ENCODE data around the gene GLS. TPM values are rescaled to one million over a fixed set of nuclear protein-coding genes. Genes with fewer than 3 reads are reported as not detected.
A peak's percentile ranks its signal among the peaks of the same experiment; 100 is the strongest.

Gene GLS
- total and polyA plus RNA-seq, 9 donors: 49.2 to 93.2 (median 61.4) TPM

- no peak overlapping the region for H3K4me3 ChIP-seq (ENCODE audit: low read length)
- DNase-seq: no peak
- no peak overlapping the region for H3K27ac ChIP-seq (ENCODE audit: low read length)
- WGBS (ENCODE audit: insufficient coverage): 60% methylated on average over 1 of the region's 6 CpGs
- H3K4me1 ChIP-seq (ENCODE audit: control insufficient read depth, insufficient read depth, low read length): no peaks in the 10 kb centered on the region
- no peaks in the 10 kb centered on the region for H3K27me3 ChIP-seq (ENCODE audit: control insufficient read depth, insufficient read depth, low read length)
- peaks cover 40% of the 10 kb centered on the region for H3K36me3 ChIP-seq (ENCODE audit: control insufficient read depth, insufficient read depth, low read length)
- no peaks in the 10 kb centered on the region for H3K9me3 ChIP-seq (replicated peaks; ENCODE audit: control insufficient read depth, low read depth, low read length)
Measured at GRCh38 chr2:190964170-190964795, 83.7 kb downstream of the GLS start.

GRCh38 chr2:190965580-190966222 is 85.1 kb downstream of the GLS start:
- H3K4me1 ChIP-seq (ENCODE audit: control insufficient read depth, insufficient read depth, low read length): no peaks in the 10 kb centered on the region
- no peak overlapping the region for H3K4me3 ChIP-seq (ENCODE audit: low read length)
- H3K9me3 ChIP-seq (replicated peaks; ENCODE audit: control insufficient read depth, low read depth, low read length): no peaks in the 10 kb centered on the region
- H3K27me3 ChIP-seq (ENCODE audit: control insufficient read depth, insufficient read depth, low read length): no peaks in the 10 kb centered on the region
- peaks cover 46% of the 10 kb centered on the region for H3K36me3 ChIP-seq (ENCODE audit: control insufficient read depth, insufficient read depth, low read length)
- no CpG with 5 or more reads among the region's 2 CpGs for WGBS (ENCODE audit: insufficient coverage)
- no peak for DNase-seq
- H3K27ac ChIP-seq (ENCODE audit: low read length): no peak overlapping the region

GRCh38 chr2:190968522-190968921 is 87.9 kb downstream of the GLS start:
- no CpG with 5 or more reads among the region's 2 CpGs for WGBS (ENCODE audit: insufficient coverage)

GRCh38 chr2:190970160-190970559 is 89.5 kb downstream of the GLS start:
- no peak overlapping the region for H3K27ac ChIP-seq (ENCODE audit: low read length)
- no peaks in the 10 kb centered on the region for H3K27me3 ChIP-seq (ENCODE audit: control insufficient read depth, insufficient read depth, low read length)
- DNase-seq: no peak
- peaks cover 58% of the 10 kb centered on the region for H3K36me3 ChIP-seq (ENCODE audit: control insufficient read depth, insufficient read depth, low read length)
- no peaks in the 10 kb centered on the region for H3K4me1 ChIP-seq (ENCODE audit: control insufficient read depth, insufficient read depth, low read length)
- H3K9me3 ChIP-seq (replicated peaks; ENCODE audit: control insufficient read depth, low read depth, low read length): no peaks in the 10 kb centered on the region
- no CpG with 5 or more reads among the region's 3 CpGs for WGBS (ENCODE audit: insufficient coverage)
- H3K4me3 ChIP-seq (ENCODE audit: low read length): no peak overlapping the region

More at GRCh38 chr2:190968522-190968921, 87.9 kb downstream of the GLS start:
- Histone ChIP-seq H3K4me1 (ENCODE audit: control insufficient read depth, insufficient read depth, low read length) (no peaks in the 10 kb centered on the region), H3K27me3 (ENCODE audit: control insufficient read depth, insufficient read depth, low read length) (no peaks in the 10 kb centered on the region), H3K36me3 (ENCODE audit: control insufficient read depth, insufficient read depth, low read length) (peaks cover 65% of the 10 kb centered on the region), H3K9me3 (replicated peaks; ENCODE audit: control insufficient read depth, low read depth, low read length) (no peaks in the 10 kb centered on the region), H3K27ac (ENCODE audit: low read length) (no peak overlapping the region), H3K4me3 (ENCODE audit: low read length) (no peak overlapping the region)
- DNase-seq: no peak

GRCh38 chr2:190970873-190971506 is 90.4 kb downstream of the GLS start:
- WGBS (ENCODE audit: insufficient coverage): 84% methylated on average over 2 of the region's 5 CpGs
- Histone ChIP-seq H3K27ac (ENCODE audit: low read length) (no peak overlapping the region), H3K27me3 (ENCODE audit: control insufficient read depth, insufficient read depth, low read length) (no peaks in the 10 kb centered on the region), H3K36me3 (ENCODE audit: control insufficient read depth, insufficient read depth, low read length) (peaks cover 56% of the 10 kb centered on the region), H3K4me1 (ENCODE audit: control insufficient read depth, insufficient read depth, low read length) (no peaks in the 10 kb centered on the region), H3K4me3 (ENCODE audit: low read length) (no peak overlapping the region), H3K9me3 (replicated peaks; ENCODE audit: control insufficient read depth, low read depth, low read length) (no peaks in the 10 kb centered on the region)
- peak; percentile 41 for DNase-seq

GRCh38 chr2:190972213-190972612 is 91.6 kb downstream of the GLS start:
- Histone ChIP-seq H3K4me1 (ENCODE audit: control insufficient read depth, insufficient read depth, low read length) (no peaks in the 10 kb centered on the region), H3K27me3 (ENCODE audit: control insufficient read depth, insufficient read depth, low read length) (no peaks in the 10 kb centered on the region), H3K9me3 (replicated peaks; ENCODE audit: control insufficient read depth, low read depth, low read length) (no peaks in the 10 kb centered on the region), H3K4me3 (ENCODE audit: low read length) (no peak overlapping the region), H3K27ac (ENCODE audit: low read length) (no peak overlapping the region), H3K36me3 (ENCODE audit: control insufficient read depth, insufficient read depth, low read length) (peaks cover 58% of the 10 kb centered on the region)
- DNase-seq: no peak
- WGBS (ENCODE audit: insufficient coverage): no CpG with 5 or more reads among the region's 2 CpGs

GRCh38 chr2:190972846-190973245 is 92.2 kb downstream of the GLS start:
- WGBS (ENCODE audit: insufficient coverage): no CpG with 5 or more reads among the region's 3 CpGs
- Histone ChIP-seq H3K4me1 (ENCODE audit: control insufficient read depth, insufficient read depth, low read length) (no peaks in the 10 kb centered on the region), H3K27ac (ENCODE audit: low read length) (no peak overlapping the region), H3K36me3 (ENCODE audit: control insufficient read depth, insufficient read depth, low read length) (peaks cover 62% of the 10 kb centered on the region), H3K27me3 (ENCODE audit: control insufficient read depth, insufficient read depth, low read length) (no peaks in the 10 kb centered on the region), H3K9me3 (replicated peaks; ENCODE audit: control insufficient read depth, low read depth, low read length) (no peaks in the 10 kb centered on the region), H3K4me3 (ENCODE audit: low read length) (no peak overlapping the region)
- no peak for DNase-seq

- WGBS (ENCODE audit: insufficient coverage): no CpG with 5 or more reads among the region's 1 CpG
- Histone ChIP-seq H3K4me3 (ENCODE audit: low read length) (no peak overlapping the region), H3K36me3 (ENCODE audit: control insufficient read depth, insufficient read depth, low read length) (peaks cover 65% of the 10 kb centered on the region), H3K27me3 (ENCODE audit: control insufficient read depth, insufficient read depth, low read length) (no peaks in the 10 kb centered on the region), H3K27ac (ENCODE audit: low read length) (no peak overlapping the region), H3K4me1 (ENCODE audit: control insufficient read depth, insufficient read depth, low read length) (no peaks in the 10 kb centered on the region), H3K9me3 (replicated peaks; ENCODE audit: control insufficient read depth, low read depth, low read length) (no peaks in the 10 kb centered on the region)
- no peak for DNase-seq
Measured at GRCh38 chr2:190973262-190973661, 92.6 kb downstream of the GLS start.

GRCh38 chr2:190973726-190974628 is 93.4 kb downstream of the GLS start:
- Histone ChIP-seq H3K27me3 (ENCODE audit: control insufficient read depth, insufficient read depth, low read length) (no peaks in the 10 kb centered on the region), H3K4me1 (ENCODE audit: control insufficient read depth, insufficient read depth, low read length) (no peaks in the 10 kb centered on the region), H3K9me3 (replicated peaks; ENCODE audit: control insufficient read depth, low read depth, low read length) (no peaks in the 10 kb centered on the region), H3K36me3 (ENCODE audit: control insufficient read depth, insufficient read depth, low read length) (peaks cover 71% of the 10 kb centered on the region), H3K4me3 (ENCODE audit: low read length) (no peak overlapping the region), H3K27ac (ENCODE audit: low read length) (no peak overlapping the region)
- 100% methylated on average over 1 of the region's 11 CpGs for WGBS (ENCODE audit: insufficient coverage)
- DNase-seq: peak; percentile 31
